K562 (cell line): Measurements from ENCODE around the gene IGSF23.
A peak's percentile ranks its signal among the peaks of the same experiment; 100 is the strongest.

ENCODE experiments used
- MEF2D ChIP-seq: conservative IDR thresholded peaks from 2 replicates; pipeline ENCODE4 v1.6.1; 2016; ENCODE audit warnings: low read depth, missing genetic modification characterization, missing compliant biosample characterization
- MYNN ChIP-seq, 2 experiments: sonication (generic); formaldehyde crosslinking in 1 of 2; IDR thresholded peaks; 2 replicates each; pipeline versions ENCODE4 v1.5.0 to v1.6.1; 2016 to 2020; ENCODE audit warnings: antibody characterized with exemption in 1 of 2, missing genetic modification reagents in 1 of 2
- U2AF1 ChIP-seq: fragments of 200-400 bp; formaldehyde crosslinking; optimal IDR thresholded peaks from 2 replicates; pipeline ENCODE3; 2017; ENCODE audit warnings: mild to moderate bottlenecking, low read depth, low read length, moderate library complexity
- TF ChIP-seq, protein P1 (sequence below), 3 experiments: IDR thresholded peaks in 2 of 3; conservative IDR thresholded peaks in 1 of 3; 2 replicates each; pipeline ENCODE4 v1.5.1; 2011 to 2012; ENCODE audit warnings: low read length in 3 of 3, mild to moderate bottlenecking in 3 of 3, control low read depth in 2 of 3, improper control_type of control experiment in 1 of 3, inconsistent platforms in 1 of 3, low read depth in 1 of 3, mixed read lengths in 1 of 3, moderate library complexity in 1 of 3; ENCODE audit not compliant: insufficient read depth in 2 of 3

DNA sequence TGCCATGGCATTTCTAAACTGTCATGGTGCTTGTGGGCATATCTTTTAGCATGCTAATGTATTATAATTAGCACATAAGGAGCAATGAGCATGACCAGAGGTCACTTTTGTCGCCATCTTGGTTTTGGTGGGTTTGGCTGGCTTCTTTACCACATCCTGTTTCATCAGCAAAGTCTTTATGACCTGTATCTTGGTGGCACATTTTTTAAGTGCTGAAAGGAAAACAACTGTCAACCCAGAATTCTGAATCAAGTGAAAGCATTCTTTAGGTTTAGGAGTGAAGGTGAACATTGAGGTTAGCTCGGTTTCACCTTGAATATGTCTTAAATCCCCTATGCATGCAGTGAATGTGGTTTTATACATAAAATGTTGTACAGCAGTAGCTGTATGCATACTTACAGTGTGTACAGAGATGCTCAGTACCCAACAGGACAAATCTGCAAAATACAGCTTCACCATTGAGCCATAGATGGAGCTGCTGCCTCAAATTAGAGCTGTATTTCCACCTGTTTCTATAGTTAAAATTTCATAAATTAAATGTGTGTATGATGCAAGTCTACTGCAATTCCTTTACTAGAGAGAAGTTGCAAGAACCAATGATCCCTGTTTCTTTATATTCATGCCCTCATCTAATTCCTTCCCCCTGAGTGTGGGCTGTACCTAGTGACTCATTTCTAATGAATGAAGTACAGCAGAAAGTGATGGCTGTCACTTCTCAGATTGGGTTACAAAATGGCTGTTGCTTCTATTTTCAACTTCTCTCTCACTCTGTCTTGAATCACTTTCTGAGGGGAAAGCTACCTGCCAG is 25.2 kb upstream of the IGSF23 start:
- TF ChIP-seq MEF2D (tag) (peak; percentile 40; the same call in 1 of the 2 replicates), MYNN (IDR thresholded peaks at IDR 0.05) (no peak), MYNN (CRISPR knock-in tag; IDR thresholded peaks at IDR 0.05) (no peak), U2AF1 (no peak)
- TF ChIP-seq, protein P1, sequence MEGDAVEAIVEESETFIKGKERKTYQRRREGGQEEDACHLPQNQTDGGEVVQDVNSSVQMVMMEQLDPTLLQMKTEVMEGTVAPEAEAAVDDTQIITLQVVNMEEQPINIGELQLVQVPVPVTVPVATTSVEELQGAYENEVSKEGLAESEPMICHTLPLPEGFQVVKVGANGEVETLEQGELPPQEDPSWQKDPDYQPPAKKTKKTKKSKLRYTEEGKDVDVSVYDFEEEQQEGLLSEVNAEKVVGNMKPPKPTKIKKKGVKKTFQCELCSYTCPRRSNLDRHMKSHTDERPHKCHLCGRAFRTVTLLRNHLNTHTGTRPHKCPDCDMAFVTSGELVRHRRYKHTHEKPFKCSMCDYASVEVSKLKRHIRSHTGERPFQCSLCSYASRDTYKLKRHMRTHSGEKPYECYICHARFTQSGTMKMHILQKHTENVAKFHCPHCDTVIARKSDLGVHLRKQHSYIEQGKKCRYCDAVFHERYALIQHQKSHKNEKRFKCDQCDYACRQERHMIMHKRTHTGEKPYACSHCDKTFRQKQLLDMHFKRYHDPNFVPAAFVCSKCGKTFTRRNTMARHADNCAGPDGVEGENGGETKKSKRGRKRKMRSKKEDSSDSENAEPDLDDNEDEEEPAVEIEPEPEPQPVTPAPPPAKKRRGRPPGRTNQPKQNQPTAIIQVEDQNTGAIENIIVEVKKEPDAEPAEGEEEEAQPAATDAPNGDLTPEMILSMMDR (IDR thresholded peaks at IDR 0.05 in 2 of 3, conservative IDR thresholded peaks at IDR 0.05 in 1 of 3; ENCODE audit: insufficient read depth in 2 of 3, low read depth in 1 of 3, low read length in 3 of 3): peak in 2 of 3 experiments; percentile 20 to 47; a peak in 2 of 6 replicates
